DOHH2 (cell line): ENCODE results near the gene A4GALT.

Experiments used
- EZH2phosphoT487 ChIP-seq: fragments of 200-600 bp; sonication (generic); IDR thresholded peaks from 2 replicates; pipeline ENCODE4 v1.6.1; 2017; ENCODE audit warnings: borderline replicate concordance, mild to moderate bottlenecking, antibody characterized with exemption, low read length, moderate library complexity, mixed read lengths
- TF ChIP-seq, protein P1 (sequence below): fragments of 200-600 bp; sonication (generic); IDR thresholded peaks from one replicate; pipeline ENCODE4 v1.5.1; 2014; ENCODE audit warnings: antibody characterized with exemption, mild to moderate bottlenecking, low read depth, low read length; ENCODE audit not compliant: poor library complexity, severe bottlenecking

DNA sequence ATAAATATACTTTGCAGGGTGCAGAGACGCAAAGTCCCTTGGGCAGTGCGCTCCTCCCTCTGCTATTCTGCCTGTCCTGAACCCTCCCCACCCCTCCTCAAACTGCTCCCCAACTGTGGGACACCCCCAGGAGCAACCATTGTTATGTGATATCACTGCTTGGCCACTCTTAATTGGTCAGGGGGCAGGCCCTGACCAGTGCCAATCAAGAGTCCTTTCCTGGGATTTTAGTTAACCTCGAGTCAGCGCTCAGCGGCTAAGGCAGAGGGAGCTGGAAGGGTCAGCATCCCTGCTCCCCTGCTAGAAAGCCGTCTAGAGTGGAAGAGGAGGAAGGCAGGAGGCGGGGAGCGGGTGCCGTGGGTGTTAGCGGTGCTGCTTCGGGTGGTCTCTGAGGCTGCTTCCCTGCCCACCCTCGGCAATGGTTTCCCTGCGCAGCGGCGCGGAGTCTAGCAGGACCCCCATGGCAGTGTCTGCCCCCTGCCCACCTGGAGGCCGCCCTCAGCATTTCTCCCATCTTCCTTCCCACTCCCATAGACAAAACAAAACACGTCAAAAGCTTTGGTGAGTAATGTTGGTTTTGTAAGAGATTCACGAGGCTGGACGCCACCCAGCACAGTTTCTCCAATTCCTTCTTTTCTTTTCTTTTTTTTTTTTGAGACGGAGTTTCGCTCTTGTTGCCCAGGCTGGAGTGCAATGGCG is 38.4 kb upstream of the A4GALT start:
- TF ChIP-seq, protein P1, sequence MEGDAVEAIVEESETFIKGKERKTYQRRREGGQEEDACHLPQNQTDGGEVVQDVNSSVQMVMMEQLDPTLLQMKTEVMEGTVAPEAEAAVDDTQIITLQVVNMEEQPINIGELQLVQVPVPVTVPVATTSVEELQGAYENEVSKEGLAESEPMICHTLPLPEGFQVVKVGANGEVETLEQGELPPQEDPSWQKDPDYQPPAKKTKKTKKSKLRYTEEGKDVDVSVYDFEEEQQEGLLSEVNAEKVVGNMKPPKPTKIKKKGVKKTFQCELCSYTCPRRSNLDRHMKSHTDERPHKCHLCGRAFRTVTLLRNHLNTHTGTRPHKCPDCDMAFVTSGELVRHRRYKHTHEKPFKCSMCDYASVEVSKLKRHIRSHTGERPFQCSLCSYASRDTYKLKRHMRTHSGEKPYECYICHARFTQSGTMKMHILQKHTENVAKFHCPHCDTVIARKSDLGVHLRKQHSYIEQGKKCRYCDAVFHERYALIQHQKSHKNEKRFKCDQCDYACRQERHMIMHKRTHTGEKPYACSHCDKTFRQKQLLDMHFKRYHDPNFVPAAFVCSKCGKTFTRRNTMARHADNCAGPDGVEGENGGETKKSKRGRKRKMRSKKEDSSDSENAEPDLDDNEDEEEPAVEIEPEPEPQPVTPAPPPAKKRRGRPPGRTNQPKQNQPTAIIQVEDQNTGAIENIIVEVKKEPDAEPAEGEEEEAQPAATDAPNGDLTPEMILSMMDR = no peak
- no peak for TF ChIP-seq EZH2phosphoT487
